Measurements from ENCODE around the gene MILR1.
"Not testable (repeated sequence)": the region's sequence is repeated elsewhere in the genome, so short reads cannot be mapped to it uniquely, and the experiment has no call there.

Gene MILR1

GRCh38 chr17:64448665-64449512 lies at the start of gene MILR1:
TSS of gene MILR1 (plus strand) at chr17:64449115. CDS start at chr17:64449169, 54 bp downstream.
- DNase-seq (ENCODE audit: low read depth): no peak

- no peak for DNase-seq (ENCODE audit: low read depth)
These were observed 49.2 kb upstream of the MILR1 start for GRCh38 chr17:64399767-64400156.

- no peak for DNase-seq (ENCODE audit: low read depth)
These were observed 48.3 kb upstream of the MILR1 start for GRCh38 chr17:64400642-64401041.

GRCh38 chr17:64401244-64401860 lies 47.6 kb upstream of the MILR1 start:
- no peak for DNase-seq (ENCODE audit: low read depth)

- DNase-seq (ENCODE audit: low read depth): no peak
These were observed 47.0 kb upstream of the MILR1 start for GRCh38 chr17:64401941-64402340.

GRCh38 chr17:64402469-64402868 lies 46.4 kb upstream of the MILR1 start:
- no peak for DNase-seq (ENCODE audit: low read depth)

- DNase-seq (ENCODE audit: low read depth): no peak
These were observed 44.9 kb upstream of the MILR1 start for GRCh38 chr17:64403881-64404460.

GRCh38 chr17:64406321-64407200 lies 42.4 kb upstream of the MILR1 start:
- DNase-seq (ENCODE audit: low read depth): no peak

- no peak for DNase-seq (ENCODE audit: low read depth)
These were observed 38.0 kb upstream of the MILR1 start for GRCh38 chr17:64410750-64411490.

GRCh38 chr17:64411999-64412771 lies 36.7 kb upstream of the MILR1 start:
- DNase-seq (ENCODE audit: low read depth): no peak

- no peak for DNase-seq (ENCODE audit: low read depth)
These were observed 36.0 kb upstream of the MILR1 start for GRCh38 chr17:64412944-64413381.

- no peak for DNase-seq (ENCODE audit: low read depth)
These were observed 35.4 kb upstream of the MILR1 start for GRCh38 chr17:64413513-64413912.

GRCh38 chr17:64418506-64419339 lies 30.2 kb upstream of the MILR1 start:
- no peak for DNase-seq (ENCODE audit: low read depth)

- no peak for DNase-seq (ENCODE audit: low read depth)
These were observed 28.7 kb upstream of the MILR1 start for GRCh38 chr17:64420143-64420670.

GRCh38 chr17:64422121-64422520 lies 26.8 kb upstream of the MILR1 start:
- DNase-seq (ENCODE audit: low read depth): not testable (repeated sequence)

- DNase-seq (ENCODE audit: low read depth): no peak
These were observed 25.0 kb upstream of the MILR1 start for GRCh38 chr17:64423881-64424280.

- DNase-seq (ENCODE audit: low read depth): no peak
These were observed 24.5 kb upstream of the MILR1 start for GRCh38 chr17:64424324-64424849.

- DNase-seq (ENCODE audit: low read depth): no peak
These were observed 23.7 kb upstream of the MILR1 start for GRCh38 chr17:64425191-64425590.

- DNase-seq (ENCODE audit: low read depth): no peak
These were observed 22.3 kb upstream of the MILR1 start for GRCh38 chr17:64426596-64426995.

Measured in activated T-cell treated with anti-CD3 and anti-CD28 coated beads for 1 hour (primary cell).